ENCODE results near the gene LHFPL2. TPM values are rescaled to one million over a fixed set of nuclear protein-coding genes. Genes with fewer than 3 reads are reported as not detected.

The LHFPL2 gene
- total and polyA plus RNA-seq, 2 of the 4 experiments (the other 2 are of a cell fraction) = 6.5 to 11.3 TPM

DNA sequence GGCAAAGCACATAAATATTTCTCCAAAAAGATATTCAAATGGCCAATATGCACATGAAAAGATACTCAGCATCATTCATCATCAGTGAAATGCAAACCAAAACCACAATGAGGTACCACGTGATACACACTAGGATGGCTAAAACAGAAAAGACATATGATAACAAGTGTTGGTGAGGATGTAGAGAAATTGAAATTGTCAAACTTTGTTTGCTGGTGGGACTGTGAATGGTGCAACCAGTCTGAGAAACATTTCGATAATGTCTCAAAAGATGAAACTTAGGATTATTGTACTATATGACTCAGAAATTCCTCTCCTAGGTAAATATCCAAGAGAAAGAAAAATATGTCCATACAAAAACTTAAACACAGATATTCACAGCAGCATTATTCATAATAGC is 8.6 kb upstream of the LHFPL2 start:
- Histone ChIP-seq H3K9ac (ENCODE audit: low read depth, low read length) (no peak overlapping the region), H4K8ac (ENCODE audit: low read depth in 2 of 2, low read length in 2 of 2) (no peak overlapping the region), H3K56ac (ENCODE audit: extremely low read depth, insufficient read depth, low read length) (no peak overlapping the region), H3K4me1 (ENCODE audit: control insufficient read depth, insufficient read depth, low read length) (peaks cover 6% of the 10 kb centered on the region), H3K9me1 (ENCODE audit: insufficient read depth, low read length) (no peaks in the 10 kb centered on the region; the same call in 1 of the 2 replicates), H3K27ac (ENCODE audit: insufficient read depth, low read length) (no peak overlapping the region), H2BK20ac (ENCODE audit: low read depth, low read length) (no peak overlapping the region), H4K20me1 (ENCODE audit: insufficient read depth, low read length) (no peaks in the 10 kb centered on the region), H2AK9ac (replicated peaks; ENCODE audit: low read depth, low read length, poor library complexity) (no peak overlapping the region), H2AFZ (replicated peaks; ENCODE audit: low read length, poor library complexity) (no peak overlapping the region), H4K5ac (ENCODE audit: low read depth, low read length) (no peak overlapping the region), H2BK120ac (ENCODE audit: low read depth, low read length) (no peak overlapping the region), H2BK5ac (ENCODE audit: low read depth, low read length, poor library complexity, severe bottlenecking) (no peak overlapping the region), H3K23ac (ENCODE audit: low read depth, low read length) (no peak overlapping the region), H3K9me3 (ENCODE audit: control insufficient read depth, insufficient read depth, low read length) (no peaks in the 10 kb centered on the region), H3K27me3 (ENCODE audit: control insufficient read depth, insufficient read depth, low read length) (no peaks in the 10 kb centered on the region), H3K36me3 (ENCODE audit: control insufficient read depth, insufficient read depth, low read length) (no peaks in the 10 kb centered on the region), H2BK15ac (ENCODE audit: low read depth, low read length) (no peak overlapping the region), H3K4ac (ENCODE audit: low read depth, low read length) (no peak overlapping the region), H4K91ac (ENCODE audit: insufficient read depth, low read depth, low read length) (no peak overlapping the region), H3K4me3 (ENCODE audit: insufficient read depth, low read depth, low read length) (no peak overlapping the region), H3K14ac (replicated peaks; ENCODE audit: low read depth, low read length) (no peak overlapping the region), H3K4me2 (ENCODE audit: low read depth, low read length) (no peak overlapping the region), H2AK5ac (ENCODE audit: low read depth, low read length) (no peak overlapping the region), H3K18ac (ENCODE audit: low read depth, low read length) (no peak overlapping the region), H3K79me1 (ENCODE audit: low read depth in 1 of 2, low read length in 2 of 2) (no peaks in the 10 kb centered on the region)
- in situ Hi-C loops (cut with MboI; ENCODE audit: low sequenced_read_pairs) = no loop called here
- ATAC-seq (ENCODE audit: low read depth) (no peak), DNase-seq (no peak)
- ChIA-PET POLR2A (ENCODE audit: unreplicated experiment) (no interaction called here), CTCF (no interaction called here)
- TF ChIP-seq USF2 (IDR thresholded peaks at IDR 0.05; ENCODE audit: low read depth, low read length) = no peak
- TF ChIP-seq CEBPB (IDR thresholded peaks at IDR 0.05; ENCODE audit: low read depth, low read length) = no peak
- no peak for TF ChIP-seq POLR2A (IDR thresholded peaks at IDR 0.05; ENCODE audit: low read depth, low read length)
- TF ChIP-seq, protein P1, sequence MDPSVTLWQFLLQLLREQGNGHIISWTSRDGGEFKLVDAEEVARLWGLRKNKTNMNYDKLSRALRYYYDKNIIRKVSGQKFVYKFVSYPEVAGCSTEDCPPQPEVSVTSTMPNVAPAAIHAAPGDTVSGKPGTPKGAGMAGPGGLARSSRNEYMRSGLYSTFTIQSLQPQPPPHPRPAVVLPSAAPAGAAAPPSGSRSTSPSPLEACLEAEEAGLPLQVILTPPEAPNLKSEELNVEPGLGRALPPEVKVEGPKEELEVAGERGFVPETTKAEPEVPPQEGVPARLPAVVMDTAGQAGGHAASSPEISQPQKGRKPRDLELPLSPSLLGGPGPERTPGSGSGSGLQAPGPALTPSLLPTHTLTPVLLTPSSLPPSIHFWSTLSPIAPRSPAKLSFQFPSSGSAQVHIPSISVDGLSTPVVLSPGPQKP (IDR thresholded peaks at IDR 0.05; ENCODE audit: borderline replicate concordance, low read depth, low read length) = no peak
- TF ChIP-seq RAD21 (IDR thresholded peaks at IDR 0.05; ENCODE audit: low read length) = no peak
- no peak for TF ChIP-seq SMC3 (IDR thresholded peaks at IDR 0.05; ENCODE audit: low read depth, low read length)
- TF ChIP-seq CTCF (conservative IDR thresholded peaks at IDR 0.05; ENCODE audit: low read depth, low read length) = no peak
- TF ChIP-seq MAFK (IDR thresholded peaks at IDR 0.05; ENCODE audit: low read depth, low read length) = no peak
- TF ChIP-seq NFE2L2 (IDR thresholded peaks at IDR 0.05; ENCODE audit: low read depth, low read length) = no peak
- TF ChIP-seq MAZ (IDR thresholded peaks at IDR 0.05; ENCODE audit: borderline replicate concordance, low read depth, low read length) = no peak
- no peak for TF ChIP-seq RCOR1 (IDR thresholded peaks at IDR 0.05; ENCODE audit: insufficient replicate concordance, low read length)
- dilution Hi-C loops (cut with HindIII; ENCODE audit: low sequenced_read_pairs, unreplicated experiment) = no loop called here
- BruUV-seq (replicated peaks) = no TSS peak
- no CpG with 5 or more reads among the region's 2 CpGs for WGBS, 2 experiments (ENCODE audit: extremely low coverage in 2 of 2, insufficient read length in 1 of 2)
- intact Hi-C loops (cut with micrococcal nuclease) = no loop called here

Measured in IMR-90 (cell line).